Superior temporal gyrus (tissue), 1 donor: Measurements from ENCODE around the gene HS3ST6.
"Not testable (repeated sequence)": the region's sequence is repeated elsewhere in the genome, so short reads cannot be mapped to it uniquely, and the experiment has no call there.

Experiments used
- DNase-seq: peaks from one replicate; pipeline ENCODE4 v3.0.0-alpha.2; 2016; ENCODE audit errors: extremely low spot score

Gene HS3ST6

GRCh38 chr16:1918351-1919326 lies at the start of gene HS3ST6:
HS3ST6 (minus strand) TSS chr16:1918415; CDS start chr16:1918323, 92 bp downstream.
- no peak for DNase-seq

DNA sequence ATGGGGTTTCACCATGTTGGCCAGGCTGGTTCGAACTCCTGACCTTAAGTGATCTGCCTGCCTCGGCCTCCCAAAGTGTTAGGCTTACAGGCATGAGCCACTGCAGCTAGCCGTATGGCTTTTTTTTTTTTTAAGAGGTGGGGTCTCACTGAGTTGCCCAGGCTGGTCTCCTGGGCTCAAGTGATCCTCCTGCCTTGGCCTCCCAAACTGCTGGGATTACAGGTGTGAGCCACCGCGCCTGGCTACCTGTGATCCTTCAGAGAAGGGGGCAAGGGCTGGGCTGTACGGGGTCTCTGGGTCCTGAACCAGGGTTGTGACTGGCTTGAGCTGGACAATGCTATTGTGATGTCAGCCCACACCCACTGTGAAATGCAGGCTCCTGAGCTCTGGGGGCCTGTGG lies 48.2 kb upstream of the HS3ST6 start, which contains the start of gene RNF151:
Gene RNF151 (plus strand): TSS at position 397 of the 400 bp plus-strand sequence. CDS start 26 bp downstream, outside the sequence.
- DNase-seq = no peak

DNA sequence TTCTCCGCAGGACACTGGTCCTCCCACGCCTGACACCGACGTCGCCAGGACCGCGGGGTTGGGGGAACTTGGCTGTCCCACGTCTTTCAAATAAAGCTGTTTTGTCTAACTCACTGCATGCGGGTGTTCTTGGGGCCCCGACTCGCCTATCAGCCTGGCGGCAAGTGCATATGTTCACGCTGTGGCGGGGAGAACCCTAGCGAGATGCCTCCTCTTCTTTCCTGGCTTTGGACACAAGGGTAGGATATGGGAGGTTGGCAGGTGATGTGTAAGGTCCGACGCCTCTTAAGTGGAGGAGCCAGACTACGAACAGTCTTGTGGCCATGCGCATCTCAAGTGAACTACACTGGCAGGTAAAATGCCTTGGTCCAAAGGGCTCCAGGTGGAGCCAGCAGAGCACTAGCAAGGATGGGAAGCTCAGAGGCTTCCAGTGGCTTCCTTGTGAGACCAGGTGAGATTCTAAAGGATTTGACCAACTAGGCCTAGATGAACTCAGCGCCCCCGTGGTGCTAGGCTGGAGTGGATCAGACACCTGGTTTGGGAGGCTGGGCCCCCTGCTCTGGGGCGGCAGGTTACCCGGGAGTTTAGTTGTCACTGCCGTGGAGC lies 47.3 kb upstream of the HS3ST6 start:
- no peak for DNase-seq

GRCh38 chr16:1964506-1965395 lies 46.5 kb upstream of the HS3ST6 start, which contains the start of gene RPS2:
RPS2 (minus strand) TSS chr16:1964826; CDS start chr16:1964625, 201 bp downstream.
- peak; percentile 99 for DNase-seq

GRCh38 chr16:1963806-1964505 lies 45.7 kb upstream of the HS3ST6 start:
- peak; percentile 40 for DNase-seq

DNA sequence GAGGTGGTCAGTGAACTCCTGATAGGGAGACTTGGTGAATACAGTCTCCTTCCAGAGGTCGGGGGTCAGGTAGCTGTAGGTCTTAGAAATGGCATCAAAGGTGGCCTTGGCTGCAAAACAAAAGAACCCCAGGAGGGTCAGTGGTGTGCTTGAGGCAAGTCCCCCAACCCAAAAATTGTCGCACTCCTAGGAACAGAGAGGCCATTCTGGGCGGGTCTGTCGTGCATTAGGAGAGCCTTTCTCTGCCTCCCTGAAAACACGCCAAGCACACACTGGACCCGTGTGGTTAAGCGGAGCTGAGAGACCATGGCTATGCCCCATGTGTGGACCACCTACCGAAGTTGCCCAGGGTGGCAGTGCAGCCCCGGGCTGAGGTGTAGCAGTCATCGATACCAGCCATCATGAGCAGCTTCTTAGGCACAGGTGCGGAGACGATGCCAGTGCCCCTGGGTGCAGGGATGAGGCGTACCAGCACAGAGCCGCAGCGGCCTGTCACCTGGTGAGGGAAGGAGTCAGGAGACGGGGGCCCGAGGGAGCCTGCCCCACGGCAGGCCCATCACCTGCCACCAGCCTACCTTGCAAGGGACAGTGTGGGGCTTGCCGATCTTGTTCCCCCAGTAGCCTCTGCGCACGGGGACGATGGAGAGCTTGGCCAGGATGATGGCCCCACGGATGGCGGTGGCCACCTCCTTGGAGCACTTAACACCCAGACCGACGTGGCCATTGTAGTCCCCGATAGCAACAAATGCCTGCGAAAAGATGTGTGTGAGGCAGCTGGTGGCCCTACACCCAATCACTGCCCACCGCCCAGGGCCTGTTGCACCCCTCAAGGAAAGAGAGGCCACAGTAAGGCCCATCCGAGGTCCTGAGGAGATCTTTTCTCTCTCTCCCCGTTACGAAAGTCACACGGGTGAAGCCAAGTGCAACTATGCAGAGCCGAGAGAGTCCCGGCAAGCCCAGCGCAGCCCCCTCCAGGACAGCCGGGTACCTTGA lies 44.2 kb upstream of the HS3ST6 start:
- DNase-seq = not testable (repeated sequence)

DNA sequence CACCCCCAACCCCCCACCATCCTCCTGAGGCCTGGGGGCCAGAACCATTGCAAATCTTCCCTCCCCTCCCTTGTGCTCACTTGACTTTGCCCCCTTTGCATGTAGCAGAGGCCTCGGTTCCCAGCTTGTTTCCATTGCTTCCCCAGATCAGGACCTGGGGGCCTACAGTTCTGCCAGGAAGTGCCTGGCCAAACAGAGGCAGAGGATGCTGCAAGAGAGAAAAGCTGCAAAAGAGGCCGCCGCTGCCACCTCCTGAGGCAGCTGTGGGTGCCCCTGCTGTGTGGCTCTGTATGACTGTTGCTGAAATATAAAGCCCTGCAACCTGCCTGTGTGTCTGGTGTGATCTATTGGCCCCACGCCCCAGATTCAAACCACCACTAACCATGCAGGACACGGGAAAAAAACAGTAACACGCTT lies 43.4 kb upstream of the HS3ST6 start:
- no peak for DNase-seq

- DNase-seq = no peak
These were observed 42.7 kb upstream of the HS3ST6 start for GRCh38 chr16:1960665-1961630.

GRCh38 chr16:1959269-1960039 lies 41.2 kb upstream of the HS3ST6 start, which contains the start of gene NDUFB10:
NDUFB10 (plus strand) TSS chr16:1959538; CDS start chr16:1959625, 87 bp downstream.
- peak; percentile 92 for DNase-seq

DNA sequence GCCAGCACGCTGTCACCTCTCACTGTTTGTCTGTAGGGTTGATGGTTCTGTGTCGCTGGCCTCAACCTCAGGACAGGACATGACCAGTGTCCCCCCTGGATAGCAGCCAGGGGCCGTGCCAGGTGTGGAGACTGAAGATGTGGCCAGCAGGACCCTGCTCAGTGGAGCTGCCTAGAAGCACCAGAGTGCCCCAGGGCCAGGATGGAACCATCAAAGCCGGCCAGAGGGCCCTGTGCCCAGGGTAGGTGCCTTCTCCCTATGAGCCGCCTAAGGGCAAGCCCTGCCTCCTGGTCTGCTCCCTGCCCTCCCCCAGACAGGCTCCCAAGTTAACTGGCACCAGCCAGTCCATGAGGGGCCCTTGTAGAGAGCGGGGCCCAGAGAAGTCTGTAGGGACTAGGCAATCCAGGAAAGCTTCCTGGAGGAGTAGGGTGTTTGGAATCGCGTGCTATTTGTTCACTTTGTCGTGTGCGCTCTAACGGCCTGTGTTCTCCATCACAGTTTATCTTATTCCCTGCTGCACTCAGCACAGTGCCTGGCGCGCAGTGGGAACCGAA lies 40.6 kb upstream of the HS3ST6 start:
- DNase-seq = no peak

DNA sequence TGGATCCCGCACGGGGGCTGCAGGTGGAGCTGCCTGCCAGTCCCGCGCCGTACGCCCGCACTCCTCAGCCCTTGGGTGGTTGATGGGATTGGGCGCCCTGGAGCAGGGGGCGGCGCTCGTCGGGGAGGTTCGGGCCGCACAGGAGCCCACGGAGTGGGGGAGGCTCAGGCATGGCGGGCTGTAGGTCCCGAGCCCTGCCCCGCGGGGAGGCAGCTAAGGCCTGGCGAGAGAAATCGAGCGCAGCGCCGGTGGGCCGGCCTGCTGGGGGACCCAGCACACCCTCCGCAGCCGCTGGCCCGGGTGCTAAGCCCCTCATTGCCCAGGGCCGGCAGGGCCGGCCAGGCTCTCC lies 39.9 kb upstream of the HS3ST6 start:
- not testable (repeated sequence) for DNase-seq

DNA sequence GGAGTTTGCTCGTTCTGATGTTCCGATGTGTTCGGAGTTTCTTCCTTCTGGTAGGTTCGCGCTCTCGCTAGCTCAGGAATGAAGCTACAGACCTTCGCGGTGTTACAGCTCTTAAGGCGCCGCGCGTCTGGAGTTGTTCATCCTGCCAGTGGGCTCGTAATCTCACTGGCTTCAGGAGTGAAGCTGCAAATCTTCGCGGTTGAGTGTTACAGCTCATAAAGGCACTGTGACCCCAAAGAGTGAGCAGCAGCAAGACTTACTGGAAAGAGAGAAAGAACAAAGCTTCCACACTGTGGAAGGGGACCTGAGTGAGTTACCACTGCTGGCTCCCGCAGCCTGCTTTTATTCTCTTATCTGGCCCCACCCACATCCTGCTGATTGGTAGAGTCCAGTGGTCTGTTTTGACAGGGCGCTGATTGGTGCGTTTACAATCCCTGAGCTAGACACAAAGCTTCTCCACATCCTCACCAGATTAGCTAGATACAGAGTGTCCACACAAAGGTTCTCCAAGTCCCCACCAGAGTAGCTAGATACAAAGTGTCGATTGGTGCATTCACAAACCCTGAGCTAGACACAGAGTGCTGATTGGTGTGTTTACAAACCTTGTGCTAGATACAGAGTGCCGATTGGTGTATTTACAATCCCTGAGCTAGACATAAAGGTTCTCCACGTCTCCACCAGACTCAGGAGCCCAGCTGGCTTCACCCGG lies 39.4 kb upstream of the HS3ST6 start:
- not testable (repeated sequence) for DNase-seq

DNA sequence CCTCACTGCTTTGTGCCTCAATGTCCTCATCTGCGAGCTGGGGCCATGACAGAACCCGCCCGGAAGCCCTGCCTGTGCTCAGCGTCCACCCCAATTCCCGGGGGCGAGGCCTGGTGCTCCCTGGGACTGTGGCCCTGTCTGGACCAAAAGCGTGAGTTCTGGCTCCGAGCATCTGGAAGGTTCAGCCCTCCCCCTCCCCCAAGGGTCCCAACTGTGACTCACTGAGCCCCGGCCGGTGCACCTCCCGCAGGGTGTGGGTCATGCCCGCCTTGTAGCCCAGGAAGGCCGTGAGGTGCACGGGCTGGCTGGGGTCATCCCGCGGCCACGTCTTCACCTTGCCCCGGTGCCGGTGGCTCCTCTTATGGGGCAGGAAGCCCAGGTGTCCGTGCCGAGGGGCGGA lies 35.5 kb upstream of the HS3ST6 start:
- DNase-seq = no peak

DNA sequence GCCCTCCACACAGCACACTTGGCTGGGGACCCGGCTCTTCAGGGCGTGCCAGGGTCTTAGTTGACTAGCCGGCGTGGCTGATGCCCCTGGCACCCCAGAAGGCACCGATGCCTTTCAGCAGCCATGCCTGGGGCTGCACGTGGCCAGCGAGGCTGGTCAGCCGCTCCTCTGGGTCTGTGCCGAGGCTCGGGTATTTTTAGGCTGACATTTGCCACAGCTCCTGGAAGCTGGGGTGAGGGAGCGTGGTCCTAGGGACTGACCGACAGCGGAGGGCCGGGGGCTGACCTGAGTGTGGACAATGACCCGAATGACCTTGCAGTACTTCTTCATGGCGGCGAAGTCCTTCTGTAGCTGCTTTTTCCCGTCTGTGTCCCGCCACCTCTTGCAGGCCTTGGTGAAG lies 32.3 kb upstream of the HS3ST6 start:
- no peak for DNase-seq

GRCh38 chr16:1950047-1950446 lies 31.8 kb upstream of the HS3ST6 start:
- no peak for DNase-seq

- DNase-seq = no peak
These were observed 31.3 kb upstream of the HS3ST6 start for GRCh38 chr16:1949507-1949906.

- no peak for DNase-seq
These were observed 29.1 kb upstream of the HS3ST6 start for GRCh38 chr16:1947369-1947670.
